ENCODE results near the gene GINS3. TPM values are rescaled to one million over a fixed set of nuclear protein-coding genes. Genes with fewer than 3 reads are reported as not detected.

Gene GINS3
- total and polyA plus RNA-seq, 4 donors = 0.76 to 5.9 (median 1.2) TPM

GRCh38 chr16:58345574-58346354 is 46.5 kb upstream of the GINS3 start:
- Histone ChIP-seq H3K4me3 (ENCODE audit: low read depth in 1 of 3, low read length in 3 of 3) (no peak overlapping the region), H3K9ac (ENCODE audit: low read depth in 1 of 2, low read length in 2 of 2) (no peak overlapping the region), H3K27me3 (ENCODE audit: control insufficient read depth in 4 of 4, insufficient read depth in 4 of 4, low read length in 3 of 4) (peaks cover 0 to 6% (median 3%) of the 10 kb centered on the region in 4 donors), H3K4me1 (ENCODE audit: control insufficient read depth in 4 of 4, insufficient read depth in 4 of 4, low read length in 3 of 4) (no peaks in the 10 kb centered on the region), H3K27ac (ENCODE audit: low read depth in 1 of 2, low read length in 2 of 2) (no peak overlapping the region), H3K36me3 (ENCODE audit: control insufficient read depth in 4 of 4, insufficient read depth in 3 of 4, low read depth in 1 of 4, low read length in 3 of 4) (no peaks in the 10 kb centered on the region), H3K9me3 (ENCODE audit: control insufficient read depth in 4 of 4, low read length in 3 of 4) (no peaks in the 10 kb centered on the region)
- no peak for DNase-seq (ENCODE audit: low spot score)
- whole genome bisulfite sequencing = 80% methylated on average over 14 of the region's 14 CpGs
- TF ChIP-seq EGR1 (IDR thresholded peaks at IDR 0.05; ENCODE audit: low read depth in 2 of 2) (no peak), RAD21 (IDR thresholded peaks at IDR 0.05) (peak; percentile 18)

GRCh38 chr16:58346831-58347371 is 45.4 kb upstream of the GINS3 start:
- no peak overlapping the region for H3K27ac ChIP-seq (ENCODE audit: low read depth in 1 of 2, low read length in 2 of 2)
- TF ChIP-seq RAD21 (IDR thresholded peaks at IDR 0.05) = no peak
- TF ChIP-seq EGR1 (IDR thresholded peaks at IDR 0.05; ENCODE audit: low read depth in 2 of 2) = no peak
- H3K4me1 ChIP-seq (ENCODE audit: control insufficient read depth in 4 of 4, insufficient read depth in 4 of 4, low read length in 3 of 4) = no peaks in the 10 kb centered on the region
- H3K9ac ChIP-seq (ENCODE audit: low read depth in 1 of 2, low read length in 2 of 2) = no peak overlapping the region
- no peak overlapping the region for H3K4me3 ChIP-seq (ENCODE audit: low read depth in 1 of 3, low read length in 3 of 3)
- no peak for DNase-seq (ENCODE audit: low spot score)
- 61% methylated on average over 5 of the region's 5 CpGs for WGBS
- no peaks in the 10 kb centered on the region for H3K9me3 ChIP-seq (ENCODE audit: control insufficient read depth in 4 of 4, low read length in 3 of 4)
- H3K36me3 ChIP-seq (ENCODE audit: control insufficient read depth in 4 of 4, insufficient read depth in 3 of 4, low read depth in 1 of 4, low read length in 3 of 4) = no peaks in the 10 kb centered on the region
- H3K27me3 ChIP-seq (ENCODE audit: control insufficient read depth in 4 of 4, insufficient read depth in 4 of 4, low read length in 3 of 4) = peaks cover 0 to 6% (median 3%) of the 10 kb centered on the region in 4 donors

GRCh38 chr16:58348986-58349385 is 43.3 kb upstream of the GINS3 start:
- TF ChIP-seq FOXA2 (IDR thresholded peaks at IDR 0.05) = no peak
- TF ChIP-seq, protein P1, sequence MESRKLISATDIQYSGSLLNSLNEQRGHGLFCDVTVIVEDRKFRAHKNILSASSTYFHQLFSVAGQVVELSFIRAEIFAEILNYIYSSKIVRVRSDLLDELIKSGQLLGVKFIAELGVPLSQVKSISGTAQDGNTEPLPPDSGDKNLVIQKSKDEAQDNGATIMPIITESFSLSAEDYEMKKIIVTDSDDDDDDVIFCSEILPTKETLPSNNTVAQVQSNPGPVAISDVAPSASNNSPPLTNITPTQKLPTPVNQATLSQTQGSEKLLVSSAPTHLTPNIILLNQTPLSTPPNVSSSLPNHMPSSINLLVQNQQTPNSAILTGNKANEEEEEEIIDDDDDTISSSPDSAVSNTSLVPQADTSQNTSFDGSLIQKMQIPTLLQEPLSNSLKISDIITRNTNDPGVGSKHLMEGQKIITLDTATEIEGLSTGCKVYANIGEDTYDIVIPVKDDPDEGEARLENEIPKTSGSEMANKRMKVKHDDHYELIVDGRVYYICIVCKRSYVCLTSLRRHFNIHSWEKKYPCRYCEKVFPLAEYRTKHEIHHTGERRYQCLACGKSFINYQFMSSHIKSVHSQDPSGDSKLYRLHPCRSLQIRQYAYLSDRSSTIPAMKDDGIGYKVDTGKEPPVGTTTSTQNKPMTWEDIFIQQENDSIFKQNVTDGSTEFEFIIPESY (IDR thresholded peaks at IDR 0.05) = no peak
- TF ChIP-seq TAF1 (conservative IDR thresholded peaks at IDR 0.05) = no peak
- no peak for TF ChIP-seq EGR1 (IDR thresholded peaks at IDR 0.05; ENCODE audit: low read depth in 2 of 2)
- no peak for TF ChIP-seq CTCF (IDR thresholded peaks at IDR 0.05; ENCODE audit: low read depth, low read length, missing input control)
- no peak for TF ChIP-seq GABPA (IDR thresholded peaks at IDR 0.05 in 1 of 2, conservative IDR thresholded peaks at IDR 0.05 in 1 of 2)
- no peak for TF ChIP-seq HNF4G (IDR thresholded peaks at IDR 0.05)
- no peak for TF ChIP-seq YY1 (IDR thresholded peaks at IDR 0.05)
- TF ChIP-seq RXRA (IDR thresholded peaks at IDR 0.05) = no peak
- Histone ChIP-seq H3K27ac (ENCODE audit: low read depth in 1 of 2, low read length in 2 of 2) (no peak overlapping the region), H3K27me3 (ENCODE audit: control insufficient read depth in 4 of 4, insufficient read depth in 4 of 4, low read length in 3 of 4) (peaks cover 0 to 6% (median 3%) of the 10 kb centered on the region in 4 donors), H3K4me1 (ENCODE audit: control insufficient read depth in 4 of 4, insufficient read depth in 4 of 4, low read length in 3 of 4) (no peaks in the 10 kb centered on the region), H3K9me3 (ENCODE audit: control insufficient read depth in 4 of 4, low read length in 3 of 4) (no peaks in the 10 kb centered on the region), H3K36me3 (ENCODE audit: control insufficient read depth in 4 of 4, insufficient read depth in 3 of 4, low read depth in 1 of 4, low read length in 3 of 4) (no peaks in the 10 kb centered on the region), H3K9ac (ENCODE audit: low read depth in 1 of 2, low read length in 2 of 2) (no peak overlapping the region), H3K4me3 (ENCODE audit: low read depth in 1 of 3, low read length in 3 of 3) (no peak overlapping the region)
- 34% methylated on average over 3 of the region's 3 CpGs for WGBS
- DNase-seq (ENCODE audit: low spot score) = no peak
